SU-DHL-6 (cell line): ENCODE results near the gene GSTT4.

Experiments used
- CTCF ChIP-seq: fragments of 200-600 bp; sonication (generic); IDR thresholded peaks from one replicate; pipeline ENCODE4 v1.5.1; 2017; ENCODE audit warnings: antibody characterized with exemption, mild to moderate bottlenecking, low read length, moderate library complexity; ENCODE audit not compliant: insufficient read depth, poor library complexity, severe bottlenecking
- EZH2phosphoT487 ChIP-seq: fragments of 200-600 bp; sonication (generic), shearing (Covaris generic); conservative IDR thresholded peaks from 2 replicates; pipeline ENCODE4 v1.6.1; 2018; ENCODE audit warnings: mild to moderate bottlenecking, antibody characterized with exemption, low read length, moderate library complexity, mixed read lengths

- TF ChIP-seq CTCF (no peak), EZH2phosphoT487 (no peak)
Measured at GRCh38 chr22:24002272-24002671, 3.0 kb downstream of the GSTT4 start.
